GM23338 (cell line): ENCODE results near the gene PTPRB.

Source experiments
- CREB1 ChIP-seq: fragments of 250-450 bp; sonication (Bioruptor Pico); IDR thresholded peaks from 2 replicates; pipeline ENCODE4 v1.5.0; 2020; ENCODE audit warnings: low read depth, mild to moderate bottlenecking, moderate library complexity
- EZH2 ChIP-seq: fragments of 200-600 bp; sonication (generic); IDR thresholded peaks from one replicate; pipeline ENCODE4 v1.8.0; 2017; ENCODE audit warnings: antibody characterized with exemption, mild to moderate bottlenecking, low read depth; ENCODE audit not compliant: unreplicated experiment
- EZH2phosphoT487 ChIP-seq: fragments of 200-600 bp; sonication (generic); IDR thresholded peaks from one replicate; pipeline ENCODE4 v1.8.1; 2018; ENCODE audit warnings: antibody characterized with exemption; ENCODE audit not compliant: unreplicated experiment
- POLR2AphosphoS5 ChIP-seq: IDR thresholded peaks from 2 replicates; pipeline ENCODE4 v1.6.1; 2016; ENCODE audit warnings: antibody characterized with exemption, low read depth
- TF ChIP-seq, protein P1 (sequence below), 2 experiments: fragments of 200-600 bp in 1 of 2; sonication (generic) in 1 of 2; conservative IDR thresholded peaks; 2 replicates each; pipeline versions ENCODE4 v1.5.1 to v1.6.1; 2016 to 2017; ENCODE audit warnings: antibody characterized with exemption in 2 of 2, low read depth in 2 of 2, mild to moderate bottlenecking in 2 of 2, moderate library complexity in 1 of 2
- TF ChIP-seq, protein P2 (sequence below): IDR thresholded peaks from one replicate; pipeline ENCODE4 v1.6.1; 2018; ENCODE audit warnings: antibody characterized with exemption; ENCODE audit not compliant: unreplicated experiment
- TF ChIP-seq, protein P3 (sequence below): IDR thresholded peaks from 2 replicates; pipeline ENCODE4 v1.6.1; 2016; ENCODE audit warnings: antibody characterized with exemption

DNA sequence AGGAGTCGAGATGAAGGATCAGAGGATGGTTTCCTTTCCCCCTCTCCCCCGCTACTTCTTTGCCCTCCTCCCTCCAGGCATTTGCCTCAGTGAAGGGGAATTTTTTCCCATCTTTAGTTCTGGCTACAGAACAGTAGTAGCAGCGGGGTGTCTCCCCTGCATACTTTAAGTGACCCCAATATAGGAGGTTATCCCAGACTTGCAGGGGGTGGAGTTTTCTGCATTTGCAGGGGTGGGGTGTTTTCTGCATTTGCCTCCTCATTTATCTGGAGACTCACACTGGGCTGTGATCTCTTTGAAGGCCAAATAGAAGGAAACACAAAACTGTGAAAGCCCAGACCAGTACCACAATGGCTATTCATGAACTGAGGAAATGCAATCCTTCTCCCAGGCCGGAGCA lies 19.8 kb downstream of the PTPRB start:
- TF ChIP-seq, protein P1, sequence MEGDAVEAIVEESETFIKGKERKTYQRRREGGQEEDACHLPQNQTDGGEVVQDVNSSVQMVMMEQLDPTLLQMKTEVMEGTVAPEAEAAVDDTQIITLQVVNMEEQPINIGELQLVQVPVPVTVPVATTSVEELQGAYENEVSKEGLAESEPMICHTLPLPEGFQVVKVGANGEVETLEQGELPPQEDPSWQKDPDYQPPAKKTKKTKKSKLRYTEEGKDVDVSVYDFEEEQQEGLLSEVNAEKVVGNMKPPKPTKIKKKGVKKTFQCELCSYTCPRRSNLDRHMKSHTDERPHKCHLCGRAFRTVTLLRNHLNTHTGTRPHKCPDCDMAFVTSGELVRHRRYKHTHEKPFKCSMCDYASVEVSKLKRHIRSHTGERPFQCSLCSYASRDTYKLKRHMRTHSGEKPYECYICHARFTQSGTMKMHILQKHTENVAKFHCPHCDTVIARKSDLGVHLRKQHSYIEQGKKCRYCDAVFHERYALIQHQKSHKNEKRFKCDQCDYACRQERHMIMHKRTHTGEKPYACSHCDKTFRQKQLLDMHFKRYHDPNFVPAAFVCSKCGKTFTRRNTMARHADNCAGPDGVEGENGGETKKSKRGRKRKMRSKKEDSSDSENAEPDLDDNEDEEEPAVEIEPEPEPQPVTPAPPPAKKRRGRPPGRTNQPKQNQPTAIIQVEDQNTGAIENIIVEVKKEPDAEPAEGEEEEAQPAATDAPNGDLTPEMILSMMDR (conservative IDR thresholded peaks at IDR 0.05; ENCODE audit: low read depth in 2 of 2), result no peak
- TF ChIP-seq POLR2AphosphoS5 (no peak), CREB1 (CRISPR knock-in tag) (no peak), EZH2phosphoT487 (no peak), EZH2 (no peak)
- TF ChIP-seq, protein P2, sequence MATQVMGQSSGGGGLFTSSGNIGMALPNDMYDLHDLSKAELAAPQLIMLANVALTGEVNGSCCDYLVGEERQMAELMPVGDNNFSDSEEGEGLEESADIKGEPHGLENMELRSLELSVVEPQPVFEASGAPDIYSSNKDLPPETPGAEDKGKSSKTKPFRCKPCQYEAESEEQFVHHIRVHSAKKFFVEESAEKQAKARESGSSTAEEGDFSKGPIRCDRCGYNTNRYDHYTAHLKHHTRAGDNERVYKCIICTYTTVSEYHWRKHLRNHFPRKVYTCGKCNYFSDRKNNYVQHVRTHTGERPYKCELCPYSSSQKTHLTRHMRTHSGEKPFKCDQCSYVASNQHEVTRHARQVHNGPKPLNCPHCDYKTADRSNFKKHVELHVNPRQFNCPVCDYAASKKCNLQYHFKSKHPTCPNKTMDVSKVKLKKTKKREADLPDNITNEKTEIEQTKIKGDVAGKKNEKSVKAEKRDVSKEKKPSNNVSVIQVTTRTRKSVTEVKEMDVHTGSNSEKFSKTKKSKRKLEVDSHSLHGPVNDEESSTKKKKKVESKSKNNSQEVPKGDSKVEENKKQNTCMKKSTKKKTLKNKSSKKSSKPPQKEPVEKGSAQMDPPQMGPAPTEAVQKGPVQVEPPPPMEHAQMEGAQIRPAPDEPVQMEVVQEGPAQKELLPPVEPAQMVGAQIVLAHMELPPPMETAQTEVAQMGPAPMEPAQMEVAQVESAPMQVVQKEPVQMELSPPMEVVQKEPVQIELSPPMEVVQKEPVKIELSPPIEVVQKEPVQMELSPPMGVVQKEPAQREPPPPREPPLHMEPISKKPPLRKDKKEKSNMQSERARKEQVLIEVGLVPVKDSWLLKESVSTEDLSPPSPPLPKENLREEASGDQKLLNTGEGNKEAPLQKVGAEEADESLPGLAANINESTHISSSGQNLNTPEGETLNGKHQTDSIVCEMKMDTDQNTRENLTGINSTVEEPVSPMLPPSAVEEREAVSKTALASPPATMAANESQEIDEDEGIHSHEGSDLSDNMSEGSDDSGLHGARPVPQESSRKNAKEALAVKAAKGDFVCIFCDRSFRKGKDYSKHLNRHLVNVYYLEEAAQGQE, result no peak
- TF ChIP-seq, protein P3, sequence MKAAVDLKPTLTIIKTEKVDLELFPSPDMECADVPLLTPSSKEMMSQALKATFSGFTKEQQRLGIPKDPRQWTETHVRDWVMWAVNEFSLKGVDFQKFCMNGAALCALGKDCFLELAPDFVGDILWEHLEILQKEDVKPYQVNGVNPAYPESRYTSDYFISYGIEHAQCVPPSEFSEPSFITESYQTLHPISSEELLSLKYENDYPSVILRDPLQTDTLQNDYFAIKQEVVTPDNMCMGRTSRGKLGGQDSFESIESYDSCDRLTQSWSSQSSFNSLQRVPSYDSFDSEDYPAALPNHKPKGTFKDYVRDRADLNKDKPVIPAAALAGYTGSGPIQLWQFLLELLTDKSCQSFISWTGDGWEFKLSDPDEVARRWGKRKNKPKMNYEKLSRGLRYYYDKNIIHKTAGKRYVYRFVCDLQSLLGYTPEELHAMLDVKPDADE, result no peak
